Heart left ventricle (tissue), 16 donors: ENCODE results near the gene MSI2. TPM values are rescaled to one million over a fixed set of nuclear protein-coding genes. Genes with fewer than 3 reads are reported as not detected.

Experiments used
- ATAC-seq, 4 donors: fragments of 200-7000 bp; cut with Tn5 transposase; one replicate each; pipeline ENCODE4 v1.9.1; 2020 to 2022; ENCODE audit warnings: moderate library complexity in 4 of 4, mild to moderate bottlenecking in 3 of 4, moderate number of reproducible peaks in 1 of 4
- DNase-seq, 5 donors: peaks; one replicate each; pipeline ENCODE4 v3.0.0-alpha.2; 2020
- H3K27ac ChIP-seq, 12 donors: fragments of 200-600 bp; sonication (generic) in 4 of 12; one replicate each; pipeline versions ENCODE4 v1.5.0 to v1.8.0; 2016 to 2022; ENCODE audit warnings: mild to moderate bottlenecking in 2 of 12
- H3K27me3 ChIP-seq, 9 donors: fragments of 200-600 bp; sonication (generic) in 2 of 9; one replicate each; pipeline versions ENCODE4 v1.5.1 to v1.8.0; 2016 to 2022; ENCODE audit warnings: mild to moderate bottlenecking in 3 of 9
- H3K36me3 ChIP-seq, 9 donors: fragments of 200-600 bp; sonication (generic) in 2 of 9; one replicate each; pipeline versions ENCODE4 v1.5.0 to v1.8.0; 2018 to 2022; ENCODE audit warnings: mild to moderate bottlenecking in 2 of 9
- H3K4me1 ChIP-seq, 12 donors: fragments of 200-600 bp; sonication (generic) in 4 of 12; one replicate each; pipeline versions ENCODE4 v1.5.0 to v1.8.0; 2016 to 2022; ENCODE audit warnings: mild to moderate bottlenecking in 3 of 12
- H3K4me3 ChIP-seq, 12 donors: fragments of 200-600 bp; sonication (generic) in 4 of 12; one replicate each; pipeline versions ENCODE4 v1.5.0 to v1.8.0; 2017 to 2022; ENCODE audit warnings: mild to moderate bottlenecking in 9 of 12, moderate library complexity in 4 of 12
- H3K9me3 ChIP-seq, 12 donors: fragments of 200-600 bp; sonication (generic) in 4 of 12; one replicate each; pipeline versions ENCODE4 v1.5.0 to v1.8.0; 2016 to 2022; ENCODE audit warnings: mild to moderate bottlenecking in 1 of 12
- CTCF ChIP-seq, 12 donors: fragments of 200-600 bp; sonication (generic) in 4 of 12; IDR thresholded peaks; one replicate each; pipeline versions ENCODE4 v1.5.0 to v1.8.0; 2018 to 2022; ENCODE audit warnings: antibody characterized with exemption in 12 of 12, mild to moderate bottlenecking in 5 of 12
- POLR2A ChIP-seq, 2 donors: fragments of 450-650 bp; IDR thresholded peaks; one replicate each; pipeline ENCODE4 v1.6.1; 2017; ENCODE audit warnings: antibody characterized with exemption in 2 of 2, mild to moderate bottlenecking in 2 of 2, moderate library complexity in 2 of 2
- WGBS, 4 donors: extraction: QIAGEN DNeasy Blood & Tissue Kit in 2 of 4; methylation state at CpG; one replicate each; pipeline versions ENCODE4 v1.1.5 to v1.1.7; 2013 to 2018; 5-methylcytosine and 5-hydroxymethylcytosine counted together
- intact Hi-C, 10 donors: fragments of 100-400 bp; cut with DNase I; formaldehyde crosslinking; loops; one replicate each; pipeline versions ENCODE4 v1.11.1 to v1.14.2; 2022
- polyA plus RNA-seq, 2 donors: library from polyadenylated mRNA; stranded (reverse); fragments of 200-250 nt; gene quantifications; one replicate each; pipeline ENCODE4 v1.2.3, GENCODE V29; 2013
- total RNA-seq, 9 donors: library from RNA; depleted of rRNA in 2 of 9; stranded (reverse); fragments of >200 nt in 2 of 9; fragmentation: NEBNext Ultra II Directional in 3 of 9; extraction: Animal tissue kit (Norgen Biotek cat#: 25700) in 3 of 9; gene quantifications; one replicate each; pipeline versions ENCODE4 v1.1.0 to v1.2.4, GENCODE V29; 2016 to 2023
- donor health status: ischemic (EF 13 %, LVEDD 7.1; RV severe dilation, severe dysfunction).
- donor health status: healthy with polysubstance abuse.
- donor health status: DM: no; HTN: yes; CAD: no.
- donor health status: DM: no; HTN: no; CAD: no.
- donor health status: ischemic (EF 25% LVEDD 6.9; RV normal size, moderate dysfunction).
- donor health status: ischemic (EF 25% LVEDD 5.7; RV mildly dilated, moderate dysfunction).
- donor health status: healthy.
- donor health status: DM: yes; HTN: yes; CAD: no.
- donor health status: ischemic (EF 35%, LVEDD 5.7; RV mildly dilated, moderate dysfunction).
- donor health status: nonischemic (EF 11% LVEDD 7.7; RV severe dilation, severe dysfunction).
- donor health status: DM: yes; HTN: yes; CAD: no.
- donor health status: PGD.
- donor health status: ischemic (EF 29% LVEDD 5.4; RV normal size, mild dysfunction).
- donor health status: nonischemic (EF 23%, LVEDD 6.1; RV moderate dilation, normal function).

MSI2 gene
- total and polyA plus RNA-seq, 11 donors, result 35.9 to 120 (median 104) TPM

- H3K27me3 ChIP-seq, result no peaks in the 10 kb centered on the region
- H3K36me3 ChIP-seq, result no peaks in the 10 kb centered on the region
- H3K4me1 ChIP-seq, result peaks cover 0 to 21% (median 0%) of the 10 kb centered on the region in 12 donors
- no peak overlapping the region for H3K4me3 ChIP-seq
- 64 to 85% (median 69%) methylated on average over 3 of the region's 3 CpGs for WGBS, 4 donors
- no peak for DNase-seq
- TF ChIP-seq POLR2A (IDR thresholded peaks at IDR 0.05) (no peak), CTCF (IDR thresholded peaks at IDR 0.05) (no peak)
- intact Hi-C loops, result no loop called here
- no peak overlapping the region for H3K27ac ChIP-seq
- no peaks in the 10 kb centered on the region for H3K9me3 ChIP-seq
- ATAC-seq, result peak in 3 of 4 donors; percentile 15 to 53 (median 45)
Observed at GRCh38 chr17:57415751-57416207, 159.5 kb downstream of the MSI2 start.

DNA sequence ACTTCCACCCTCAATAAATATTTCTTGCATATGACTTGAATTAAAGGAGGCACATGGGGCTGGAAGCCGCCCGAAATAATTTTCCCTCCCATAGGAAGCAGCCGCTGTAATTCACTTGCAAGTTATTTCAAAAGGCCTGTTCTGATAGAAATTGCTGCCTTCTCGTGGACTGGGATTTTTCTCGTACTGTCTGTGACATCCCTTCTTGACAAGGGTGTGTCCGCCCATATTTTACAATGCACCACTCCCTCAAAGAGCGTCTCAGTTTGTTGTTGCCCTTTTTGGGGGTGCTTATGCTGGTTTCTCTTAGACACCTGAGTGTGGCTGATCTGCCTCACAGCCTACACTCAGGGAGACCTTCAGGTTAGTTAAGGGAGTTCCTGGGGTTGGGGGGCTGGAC, 160.0 kb downstream of the MSI2 start:
- no peak for DNase-seq

DNA sequence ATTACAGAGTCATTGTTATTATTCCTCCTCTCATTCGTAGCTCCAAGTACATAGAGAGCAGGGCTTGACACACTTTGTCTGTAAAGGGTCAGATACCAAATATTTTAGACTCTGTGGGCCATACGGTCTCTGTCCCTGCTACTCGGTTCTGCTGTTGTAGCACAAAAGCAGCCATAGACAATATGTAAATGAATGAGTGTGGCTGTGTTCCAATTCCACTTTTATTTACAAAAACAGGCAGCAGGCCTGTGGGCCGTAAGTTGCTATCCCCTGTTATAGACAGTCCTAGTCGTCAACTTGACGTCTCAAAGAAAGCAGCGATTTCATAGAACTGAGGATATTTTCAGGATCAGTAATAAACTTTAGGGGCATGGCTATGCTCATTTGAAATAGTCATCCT, 161.6 kb downstream of the MSI2 start:
- ATAC-seq (no peak), DNase-seq (no peak)
- Histone ChIP-seq H3K4me1 (peaks cover 0 to 26% (median 7%) of the 10 kb centered on the region in 12 donors), H3K36me3 (no peaks in the 10 kb centered on the region), H3K9me3 (no peaks in the 10 kb centered on the region), H3K27me3 (no peaks in the 10 kb centered on the region), H3K27ac (no peak overlapping the region), H3K4me3 (no peak overlapping the region)
- intact Hi-C loops, result no loop called here
- WGBS, 4 donors, result 70 to 81% (median 77%) methylated on average over 7 of the region's 7 CpGs
- TF ChIP-seq POLR2A (IDR thresholded peaks at IDR 0.05) (no peak), CTCF (IDR thresholded peaks at IDR 0.05) (no peak)

More for the DNA sequence above, 160.0 kb downstream of the MSI2 start:
- H3K4me3 ChIP-seq, result no peak overlapping the region
- no peaks in the 10 kb centered on the region for H3K27me3 ChIP-seq
- no peak for ATAC-seq
- 85 to 93% (median 87%) methylated on average over 7 of the region's 7 CpGs for WGBS, 4 donors
- H3K4me1 ChIP-seq, result peaks cover 0 to 21% (median 0%) of the 10 kb centered on the region in 12 donors
- no peak for TF ChIP-seq POLR2A (IDR thresholded peaks at IDR 0.05)
- no peak for TF ChIP-seq CTCF (IDR thresholded peaks at IDR 0.05)
- no peak overlapping the region for H3K27ac ChIP-seq
- intact Hi-C loops, result no loop called here
- H3K36me3 ChIP-seq, result no peaks in the 10 kb centered on the region
- no peaks in the 10 kb centered on the region for H3K9me3 ChIP-seq

GRCh38 chr17:57418463-57419246, 162.3 kb downstream of the MSI2 start:
- DNase-seq (no peak), ATAC-seq (no peak)
- Histone ChIP-seq H3K4me1 (peaks cover 0 to 30% (median 12%) of the 10 kb centered on the region in 12 donors), H3K27ac (no peak overlapping the region), H3K27me3 (no peaks in the 10 kb centered on the region), H3K9me3 (no peaks in the 10 kb centered on the region), H3K4me3 (no peak overlapping the region), H3K36me3 (no peaks in the 10 kb centered on the region)
- intact Hi-C loops, result no loop called here
- TF ChIP-seq CTCF (IDR thresholded peaks at IDR 0.05), result no peak
- TF ChIP-seq POLR2A (IDR thresholded peaks at IDR 0.05), result no peak
- 56 to 72% (median 60%) methylated on average over 7 of the region's 7 CpGs for WGBS, 4 donors
